Naive thymus-derived CD4-positive, alpha-beta T cell (primary cell): Measurements from ENCODE around the gene ADGRL1. TPM values are rescaled to one million over a fixed set of nuclear protein-coding genes. Genes with fewer than 3 reads are reported as not detected.

Experiments used
- ATAC-seq: fragments of 150-1000 bp; cut with Tn5 transposase; 2 replicates; pipeline ENCODE4 v1.10.0; 2021; ENCODE audit warnings: mild to moderate bottlenecking, moderate library complexity
- CTCF ChIA-PET: fragments of 350-600 bp; sonication (Branson Sonifier 250); formaldehyde crosslinking; loops from one replicate; lab custom pipeline; 2021; ENCODE audit warnings: antibody characterized with exemption; lab: Charles Lee
- POLR2A ChIA-PET: fragments of 350-600 bp; sonication (Branson Sonifier 250); formaldehyde crosslinking; loops from one replicate; lab custom pipeline; 2021; ENCODE audit warnings: antibody characterized with exemption, inconsistent platforms; lab: Charles Lee
- DNase-seq, 9 donors: peaks; one replicate each; pipeline versions ENCODE4 v3.0.0 to v3.0.0-alpha.2; 2020 to 2022; ENCODE audit warnings: mixed read lengths in 1 of 9
- H3K27ac ChIP-seq: one replicate; pipeline ENCODE4 v1.7.0; 2013; ENCODE audit warnings: mild to moderate bottlenecking, low read depth, low read length, moderate library complexity
- H3K27me3 ChIP-seq, 2 donors: one replicate each; pipeline ENCODE4 v1.7.0; 2013; ENCODE audit warnings: low read length in 2 of 2, mild to moderate bottlenecking in 2 of 2, moderate library complexity in 2 of 2; ENCODE audit not compliant: control insufficient read depth in 2 of 2, insufficient read depth in 2 of 2
- H3K36me3 ChIP-seq, 3 experiments: 1 replicate in 2 of 3; 2 replicates in 1 of 3; pipeline ENCODE4 v1.7.0; 2013; ENCODE audit warnings: low read length in 3 of 3, mild to moderate bottlenecking in 3 of 3, moderate library complexity in 1 of 3; ENCODE audit not compliant: insufficient read depth in 3 of 3, control insufficient read depth in 2 of 3
- H3K4me1 ChIP-seq, 2 donors: one replicate each; pipeline ENCODE4 v1.7.0; 2013; ENCODE audit warnings: low read length in 2 of 2, mild to moderate bottlenecking in 2 of 2, moderate library complexity in 1 of 2; ENCODE audit not compliant: control insufficient read depth in 2 of 2, insufficient read depth in 2 of 2
- H3K4me3 ChIP-seq: 2 replicates; pipeline ENCODE4 v1.7.0; 2013; ENCODE audit warnings: mild to moderate bottlenecking, low read length
- H3K9me3 ChIP-seq, 3 experiments: 1 replicate in 2 of 3; 2 replicates in 1 of 3; pipeline ENCODE4 v1.7.0; 2013; ENCODE audit warnings: low read length in 3 of 3; ENCODE audit not compliant: control insufficient read depth in 2 of 3
- H3K27ac Mint-ChIP-seq, 9 donors: one replicate each; pipeline ENCODE4 v1.8.0; 2020 to 2022; ENCODE audit warnings: mixed read lengths in 9 of 9, mild to moderate bottlenecking in 8 of 9, moderate library complexity in 5 of 9, inconsistent platforms in 2 of 9
- H3K27me3 Mint-ChIP-seq, 5 donors: one replicate each; pipeline ENCODE4 v1.8.0; 2021 to 2022; ENCODE audit warnings: mixed read lengths in 5 of 5, mild to moderate bottlenecking in 1 of 5
- H3K36me3 Mint-ChIP-seq, 5 donors: one replicate each; pipeline ENCODE4 v1.8.0; 2020 to 2022; ENCODE audit warnings: mixed read lengths in 5 of 5, mild to moderate bottlenecking in 3 of 5, inconsistent platforms in 1 of 5
- H3K4me1 Mint-ChIP-seq, 7 donors: one replicate each; pipeline ENCODE4 v1.8.0; 2020 to 2022; ENCODE audit warnings: mixed read lengths in 7 of 7, mild to moderate bottlenecking in 3 of 7, inconsistent platforms in 1 of 7
- H3K4me3 Mint-ChIP-seq, 10 donors: one replicate each; pipeline ENCODE4 v1.8.0; 2020 to 2022; ENCODE audit warnings: mild to moderate bottlenecking in 10 of 10, mixed read lengths in 10 of 10, moderate library complexity in 6 of 10, inconsistent platforms in 2 of 10
- H3K9me3 Mint-ChIP-seq, 11 donors: one replicate each; pipeline ENCODE4 v1.8.0; 2020 to 2022; ENCODE audit warnings: mixed read lengths in 11 of 11, mild to moderate bottlenecking in 4 of 11, inconsistent platforms in 1 of 11, moderate library complexity in 1 of 11
- intact Hi-C, 2 donors: fragments of 100-400 bp; cut with micrococcal nuclease; formaldehyde crosslinking; loops; one replicate each; pipeline ENCODE4 v1.15.1; 2023
- polyA plus RNA-seq, 2 donors: library from polyadenylated mRNA; unstranded; fragments of 300-500 nt; fragmentation: Illumina TruSeq; gene quantifications; one replicate each; pipeline ENCODE4 v1.2.3, GENCODE V29; 2021
- total RNA-seq, 6 experiments: library from RNA in 5 of 6; stranded (reverse) in 5 of 6; gene quantifications; 1 replicate in 5 of 6; 2 replicates in 1 of 6; pipeline ENCODE4 v1.2.3 and lab custom pipeline; 2021 to 2026

ADGRL1 gene
- total and polyA plus RNA-seq, 7 experiments from 2014 or later = 0.72 to 39.4 (median 31.1) TPM

GRCh38 chr19:14114854-14115253 is 91.1 kb downstream of the ADGRL1 start:
- Mint-ChIP-seq H3K4me3 (peak overlapping the region in 8 of 10 donors; percentile 18 to 97 (median 49)), H3K27me3 (no peaks in the 10 kb centered on the region), H3K36me3 (no peaks in the 10 kb centered on the region), H3K27ac (peak overlapping the region in 7 of 9 donors; percentile 21 to 87 (median 59)), H3K9me3 (peaks cover 0 to 2% (median 0%) of the 10 kb centered on the region in 11 donors), H3K4me1 (peaks cover 25 to 76% (median 67%) of the 10 kb centered on the region in 7 donors)
- DNase-seq (peak in 6 of 9 donors; percentile 18 to 57 (median 32)), ATAC-seq (no peak)
- ChIA-PET CTCF (interaction anchor here (1.5 to 2.6 kb wide), 3 partner anchors 22 to 234 kb away, joined by 4 to 10 read pairs (median 4); partner anchors contain the start of gene ASF1B), POLR2A (interaction anchor here (1.2 to 2.2 kb wide), 3 partner anchors 16 to 41 kb away, joined by 3 to 10 read pairs (median 3); partner anchors contain the start of gene ASF1B)
- H3K4me3 ChIP-seq = no peak overlapping the region
- H3K4me1 ChIP-seq = peaks cover 15 to 58% of the 10 kb centered on the region in 2 donors
- H3K9me3 ChIP-seq = no peaks in the 10 kb centered on the region
- H3K27me3 ChIP-seq = no peaks in the 10 kb centered on the region
- no peaks in the 10 kb centered on the region for H3K36me3 ChIP-seq
- intact Hi-C loops = loop anchor here in 1 of 2 donors (5.0 kb wide), 2 partner anchors 33 to 163 kb away; partner anchors contain the start of gene DCAF15
- no peak overlapping the region for H3K27ac ChIP-seq

DNA sequence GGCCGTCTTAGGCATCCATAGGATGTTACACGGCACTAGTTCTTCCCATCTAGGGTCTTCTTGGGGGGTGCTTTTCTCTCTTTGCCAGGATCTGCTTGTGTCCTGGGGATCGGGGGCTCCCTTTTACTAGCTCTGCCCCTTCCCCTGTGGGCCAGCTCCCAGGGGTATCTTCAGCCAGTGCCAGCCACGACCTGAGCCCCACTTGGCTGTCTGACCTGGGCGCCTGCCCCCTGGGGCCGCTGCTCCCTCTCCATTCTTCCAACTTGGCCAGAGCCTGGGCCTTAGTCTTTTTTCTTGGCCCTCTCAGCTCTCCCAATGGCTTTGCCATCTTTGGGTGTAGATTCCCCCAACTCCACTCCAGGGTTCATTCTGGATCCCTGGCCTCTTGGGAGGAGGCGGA is 91.5 kb downstream of the ADGRL1 start:
- no peak for ATAC-seq
- peaks cover 15 to 58% of the 10 kb centered on the region in 2 donors for H3K4me1 ChIP-seq

GRCh38 chr19:14113762-14114414 is 92.1 kb downstream of the ADGRL1 start:
- peak overlapping the region in 4 of 10 donors; percentile 9 to 61 (median 22) for H3K4me3 Mint-ChIP-seq
- intact Hi-C loops = no loop called here
- ATAC-seq = no peak

More for the DNA sequence above, 91.5 kb downstream of the ADGRL1 start:
- Histone ChIP-seq H3K9me3 (no peaks in the 10 kb centered on the region), H3K4me3 (no peak overlapping the region), H3K27ac (no peak overlapping the region), H3K36me3 (no peaks in the 10 kb centered on the region), H3K27me3 (no peaks in the 10 kb centered on the region)
- Mint-ChIP-seq H3K27ac (peak overlapping the region in 5 of 9 donors; percentile 21 to 87 (median 59)), H3K36me3 (no peaks in the 10 kb centered on the region), H3K27me3 (no peaks in the 10 kb centered on the region), H3K9me3 (peaks cover 0 to 2% (median 0%) of the 10 kb centered on the region in 11 donors), H3K4me1 (peaks cover 25 to 74% (median 67%) of the 10 kb centered on the region in 7 donors), H3K4me3 (peak overlapping the region in 1 of 10 donors; percentile 40)
- intact Hi-C loops = no loop called here
- no peak for DNase-seq
- ChIA-PET CTCF (interaction anchor here (1.3 to 2.6 kb wide), 3 partner anchors 22 to 234 kb away, joined by 4 to 10 read pairs (median 6); partner anchors contain the start of gene ASF1B), POLR2A (interaction anchor here (1.2 to 1.3 kb wide), 2 partner anchors 39 to 40 kb away, joined by 3 to 4 read pairs; no protein-coding TSS in a partner anchor)

GRCh38 chr19:14112809-14113385 is 93.1 kb downstream of the ADGRL1 start:
- H3K4me3 ChIP-seq = no peak overlapping the region
- H3K9me3 Mint-ChIP-seq = peaks cover 0 to 2% (median 0%) of the 10 kb centered on the region in 11 donors
- H3K36me3 Mint-ChIP-seq = no peaks in the 10 kb centered on the region
- ATAC-seq (no peak), DNase-seq (no peak)
- ChIA-PET POLR2A (interaction anchor here (1.2 kb wide), 1 partner anchor 33 kb away, joined by 3 read pairs; no protein-coding TSS in a partner anchor), CTCF (interaction anchor here (0.7 to 1.3 kb wide), 4 partner anchors 8 to 383 kb away, joined by 3 to 6 read pairs (median 4); partner anchors contain the start of gene ASF1B)
- H3K27me3 ChIP-seq = no peaks in the 10 kb centered on the region
- H3K4me3 Mint-ChIP-seq = peak overlapping the region in 3 of 10 donors; percentile 16 to 47 (median 33)
- peaks cover 9 to 50% of the 10 kb centered on the region in 2 donors for H3K4me1 ChIP-seq
- no peak overlapping the region for H3K27ac ChIP-seq
- H3K9me3 ChIP-seq = no peaks in the 10 kb centered on the region
- H3K4me1 Mint-ChIP-seq = peaks cover 16 to 64% (median 57%) of the 10 kb centered on the region in 7 donors
- no peaks in the 10 kb centered on the region for H3K27me3 Mint-ChIP-seq
- H3K27ac Mint-ChIP-seq = peak overlapping the region in 7 of 9 donors; percentile 4 to 73 (median 28)
- intact Hi-C loops = no loop called here
- H3K36me3 ChIP-seq = no peaks in the 10 kb centered on the region

More at GRCh38 chr19:14113762-14114414, 92.1 kb downstream of the ADGRL1 start:
- Mint-ChIP-seq H3K9me3 (peaks cover 0 to 2% (median 0%) of the 10 kb centered on the region in 11 donors), H3K27ac (peak overlapping the region in 4 of 9 donors; percentile 38 to 52 (median 40)), H3K36me3 (no peaks in the 10 kb centered on the region), H3K27me3 (no peaks in the 10 kb centered on the region), H3K4me1 (peaks cover 22 to 70% (median 63%) of the 10 kb centered on the region in 7 donors)
- Histone ChIP-seq H3K4me1 (peaks cover 15 to 56% of the 10 kb centered on the region in 2 donors), H3K9me3 (no peaks in the 10 kb centered on the region), H3K27me3 (no peaks in the 10 kb centered on the region), H3K36me3 (no peaks in the 10 kb centered on the region), H3K4me3 (no peak overlapping the region), H3K27ac (no peak overlapping the region)
- DNase-seq = peak in 4 of 9 donors; percentile 15 to 59 (median 32)
- POLR2A ChIA-PET = interaction anchor here (1.2 kb wide), 2 partner anchors 34 to 38 kb away, joined by 3 to 4 read pairs; no protein-coding TSS in a partner anchor
- CTCF ChIA-PET = interaction anchor here (0.9 to 2.6 kb wide), 3 partner anchors 9 to 37 kb away, joined by 6 to 10 read pairs (median 6); partner anchors contain the start of gene ASF1B

DNA sequence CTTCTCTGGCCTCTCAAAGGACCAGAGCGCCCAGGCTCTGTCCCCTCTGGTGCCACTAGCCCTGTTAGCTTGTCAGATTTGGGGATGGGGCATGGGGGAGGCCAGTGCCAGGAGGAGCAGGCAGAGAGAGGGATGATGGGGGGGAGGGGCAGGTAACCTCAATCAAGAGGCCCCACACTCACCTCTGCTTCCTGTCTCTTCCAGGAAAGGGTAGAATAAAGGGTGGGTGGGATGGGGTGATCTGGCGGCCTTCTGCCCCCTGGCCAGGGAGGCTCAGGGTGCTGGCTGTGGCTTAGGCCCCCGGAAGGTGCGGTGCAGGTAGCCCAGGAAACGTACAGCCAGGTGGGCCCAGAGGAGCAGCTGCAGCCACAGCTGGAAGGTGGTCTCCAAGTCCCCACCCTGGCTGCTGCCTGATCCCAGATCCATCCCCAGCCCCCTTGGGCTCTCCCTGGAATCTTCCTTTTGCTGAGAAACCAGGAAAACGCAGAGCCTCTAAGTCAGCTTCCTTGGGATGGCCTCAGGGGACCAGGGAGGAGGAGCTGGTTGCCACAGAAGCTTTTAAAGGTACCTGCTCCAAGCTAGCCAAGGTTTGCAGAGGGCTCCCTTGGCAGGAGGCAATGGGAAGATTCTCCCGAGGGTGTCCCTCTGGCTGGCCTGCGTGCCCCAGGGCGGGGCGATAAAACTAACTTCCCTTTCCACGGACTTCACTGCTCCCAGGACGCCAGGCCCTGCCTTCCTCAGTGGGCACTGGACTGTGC is 93.7 kb downstream of the ADGRL1 start:
- Histone ChIP-seq H3K27ac (no peak overlapping the region), H3K4me3 (no peak overlapping the region), H3K27me3 (no peaks in the 10 kb centered on the region), H3K9me3 (no peaks in the 10 kb centered on the region), H3K36me3 (peaks cover 0 to 5% (median 0%) of the 10 kb centered on the region in 3 experiments), H3K4me1 (peaks cover 9 to 50% of the 10 kb centered on the region in 2 donors)
- CTCF ChIA-PET = interaction anchor here (1.0 kb wide), 1 partner anchor 25 kb away, joined by 3 read pairs; the partner anchor contains the start of gene ASF1B
- no peak for ATAC-seq
- no peak for DNase-seq
- peaks cover 16 to 63% (median 57%) of the 10 kb centered on the region in 7 donors for H3K4me1 Mint-ChIP-seq
- no peaks in the 10 kb centered on the region for H3K27me3 Mint-ChIP-seq
- H3K27ac Mint-ChIP-seq = peak overlapping the region in 7 of 9 donors; percentile 4 to 52 (median 31)
- POLR2A ChIA-PET = no interaction called here
- no peaks in the 10 kb centered on the region for H3K9me3 Mint-ChIP-seq
- peaks cover 0 to 2% (median 0%) of the 10 kb centered on the region in 5 donors for H3K36me3 Mint-ChIP-seq
- intact Hi-C loops = no loop called here
- peak overlapping the region in 3 of 10 donors; percentile 16 to 47 (median 41) for H3K4me3 Mint-ChIP-seq
